Activated CD8-positive, alpha-beta T cell treated with anti-CD3 and anti-CD28 coated beads for 36 hours (primary cell): ENCODE results near the gene STK32C. TPM values are rescaled to one million over a fixed set of nuclear protein-coding genes. Genes with fewer than 3 reads are reported as not detected.

ENCODE experiments used
- ATAC-seq: fragments of 200-7000 bp; cut with Tn5 transposase; one replicate; pipeline ENCODE4 v1.10.0; 2021; ENCODE audit warnings: mild to moderate bottlenecking, moderate library complexity
- CTCF ChIA-PET: fragments of 350-600 bp; sonication (Branson Sonifier 250); formaldehyde crosslinking; loops from one replicate; lab custom pipeline; 2021; ENCODE audit warnings: antibody characterized with exemption; lab: Charles Lee
- POLR2A ChIA-PET: fragments of 350-600 bp; sonication (Branson Sonifier 250); formaldehyde crosslinking; loops from one replicate; lab custom pipeline; 2021; ENCODE audit warnings: antibody characterized with exemption; lab: Charles Lee
- DNase-seq: peaks from one replicate; pipeline ENCODE4 v3.0.0-alpha.2; 2020
- H3K27ac Mint-ChIP-seq: one replicate; pipeline ENCODE4 v1.8.0; 2021; ENCODE audit warnings: mild to moderate bottlenecking, mixed read lengths
- H3K27me3 Mint-ChIP-seq: one replicate; pipeline ENCODE4 v1.8.0; 2021; ENCODE audit warnings: mixed read lengths
- H3K36me3 Mint-ChIP-seq: one replicate; pipeline ENCODE4 v1.8.0; 2021; ENCODE audit warnings: low read depth, mixed read lengths
- H3K4me1 Mint-ChIP-seq: one replicate; pipeline ENCODE4 v1.8.0; 2021; ENCODE audit warnings: low read depth, mixed read lengths
- H3K4me3 Mint-ChIP-seq: one replicate; pipeline ENCODE4 v1.8.0; 2021; ENCODE audit warnings: mild to moderate bottlenecking, moderate library complexity, mixed read lengths
- H3K9me3 Mint-ChIP-seq: one replicate; pipeline ENCODE4 v1.8.0; 2021; ENCODE audit warnings: mixed read lengths
- CTCF ChIP-seq: fragments of 200-600 bp; IDR thresholded peaks from one replicate; pipeline ENCODE4 v1.8.0; 2022; ENCODE audit warnings: antibody characterized with exemption, mild to moderate bottlenecking
- intact Hi-C: fragments of 100-400 bp; cut with micrococcal nuclease; formaldehyde crosslinking; loops from one replicate; pipeline ENCODE4 v1.10.0; 2022
- total RNA-seq, 2 experiments: library from RNA; stranded (reverse); gene quantifications; one replicate each; pipeline ENCODE4 v1.2.3, GENCODE V29; 2021

The STK32C gene
- total RNA-seq, 2 experiments from 2014 or later: 29.3 to 31.4 TPM

DNA sequence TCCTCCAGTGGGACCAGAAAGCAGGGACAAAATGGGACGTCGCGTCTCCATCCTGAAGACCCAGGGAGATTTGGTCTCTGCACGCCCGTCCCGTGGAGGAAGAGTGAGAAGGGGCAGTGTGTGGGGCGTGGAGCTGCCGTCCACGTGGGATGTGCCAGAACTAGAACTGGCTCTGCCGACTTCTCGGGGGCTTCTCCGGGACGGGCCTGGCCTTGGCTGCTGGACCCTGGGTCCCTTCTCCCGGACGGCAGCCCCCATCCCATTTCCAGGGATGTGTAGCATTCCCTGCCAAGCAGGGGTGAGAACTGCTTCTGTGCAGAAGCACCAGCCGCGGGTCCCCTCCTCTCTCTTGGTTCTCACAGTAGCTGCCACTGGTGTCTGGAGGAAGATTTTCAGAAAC is 139.8 kb downstream of the STK32C start:
- TF ChIP-seq CTCF: no peak
- Mint-ChIP-seq H3K36me3 (no peaks in the 10 kb centered on the region), H3K4me1 (no peaks in the 10 kb centered on the region), H3K4me3 (no peak overlapping the region), H3K9me3 (no peaks in the 10 kb centered on the region), H3K27ac (no peak overlapping the region), H3K27me3 (no peaks in the 10 kb centered on the region)
- ChIA-PET CTCF (no interaction called here), POLR2A (no interaction called here)
- no peak for DNase-seq
- ATAC-seq: no peak
- intact Hi-C loops: no loop called here

- H3K27ac Mint-ChIP-seq: no peak overlapping the region
- no peaks in the 10 kb centered on the region for H3K36me3 Mint-ChIP-seq
- no peak for TF ChIP-seq CTCF
- H3K4me1 Mint-ChIP-seq: peaks cover 8% of the 10 kb centered on the region
- ATAC-seq (no peak), DNase-seq (no peak)
- POLR2A ChIA-PET: no interaction called here
- intact Hi-C loops: no loop called here
- CTCF ChIA-PET: no interaction called here
- no peaks in the 10 kb centered on the region for H3K27me3 Mint-ChIP-seq
- H3K4me3 Mint-ChIP-seq: no peak overlapping the region
- no peaks in the 10 kb centered on the region for H3K9me3 Mint-ChIP-seq
Observed at GRCh38 chr10:132167041-132167674, 140.6 kb downstream of the STK32C start.

- CTCF ChIA-PET: no interaction called here
- no peaks in the 10 kb centered on the region for H3K27me3 Mint-ChIP-seq
- ATAC-seq (no peak), DNase-seq (no peak)
- no peak overlapping the region for H3K4me3 Mint-ChIP-seq
- H3K36me3 Mint-ChIP-seq: no peaks in the 10 kb centered on the region
- peaks cover 13% of the 10 kb centered on the region for H3K4me1 Mint-ChIP-seq
- no peak for TF ChIP-seq CTCF
- intact Hi-C loops: no loop called here
- POLR2A ChIA-PET: no interaction called here
- H3K27ac Mint-ChIP-seq: no peak overlapping the region
- no peaks in the 10 kb centered on the region for H3K9me3 Mint-ChIP-seq
Observed at GRCh38 chr10:132166216-132166950, 141.4 kb downstream of the STK32C start.

DNA sequence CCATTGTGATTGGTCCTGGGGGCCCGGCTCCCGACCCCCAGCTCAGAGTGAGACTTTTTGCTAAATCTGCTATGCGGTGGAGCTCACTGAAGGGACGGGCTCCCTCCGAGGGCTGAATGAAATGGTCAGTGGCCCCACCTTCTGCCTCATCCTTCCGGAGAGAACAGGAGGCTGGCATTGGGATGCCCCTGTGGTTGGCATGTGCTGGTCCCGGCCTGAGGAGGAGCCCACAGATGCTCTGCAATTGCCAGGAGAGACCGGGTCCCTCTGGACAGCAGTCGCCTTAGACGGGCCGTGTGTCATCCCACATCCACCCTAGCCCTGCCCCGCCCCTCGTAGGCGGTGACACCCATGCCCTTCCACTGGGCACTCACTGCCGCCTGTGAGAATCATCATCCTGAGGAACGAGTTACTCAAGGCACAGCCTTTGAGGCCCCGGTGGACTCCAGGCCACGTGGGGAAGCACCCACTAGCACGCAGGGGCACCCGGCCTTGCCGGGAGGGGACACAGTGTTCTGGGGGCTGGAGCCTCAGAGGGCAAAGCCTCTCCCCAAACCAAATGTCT is 142.3 kb downstream of the STK32C start:
- H3K9me3 Mint-ChIP-seq: no peaks in the 10 kb centered on the region
- H3K36me3 Mint-ChIP-seq: no peaks in the 10 kb centered on the region
- H3K4me1 Mint-ChIP-seq: peaks cover 13% of the 10 kb centered on the region
- intact Hi-C loops: no loop called here
- DNase-seq: no peak
- ChIA-PET CTCF (no interaction called here), POLR2A (no interaction called here)
- no peak for ATAC-seq
- no peaks in the 10 kb centered on the region for H3K27me3 Mint-ChIP-seq
- no peak for TF ChIP-seq CTCF
- no peak overlapping the region for H3K27ac Mint-ChIP-seq
- no peak overlapping the region for H3K4me3 Mint-ChIP-seq

DNA sequence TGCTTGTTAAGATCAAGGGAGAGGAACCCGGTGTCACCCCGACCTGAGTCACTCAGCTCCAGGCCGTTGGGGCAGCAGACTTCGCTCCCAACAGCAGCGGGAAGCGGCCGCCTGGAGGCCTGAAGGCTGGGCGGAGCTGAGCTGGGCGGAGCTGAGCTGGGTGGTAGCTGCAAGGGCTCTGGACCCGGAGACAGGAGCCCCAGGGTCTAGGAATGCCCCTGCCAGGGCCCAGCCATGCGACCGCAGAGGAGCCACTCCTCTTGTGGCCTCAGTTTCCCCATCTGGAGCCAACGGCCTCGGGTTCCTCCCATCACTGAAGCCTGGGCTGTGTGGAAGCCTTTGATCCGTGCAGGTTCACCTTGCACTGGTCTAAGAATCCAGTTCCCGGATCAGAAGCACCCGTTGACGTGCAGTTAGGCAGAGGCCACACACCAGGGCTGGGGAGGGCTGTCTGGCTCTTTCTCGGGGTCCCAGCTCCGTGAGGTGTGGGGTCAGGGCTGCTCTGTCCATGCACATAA is 142.9 kb downstream of the STK32C start:
- H3K27ac Mint-ChIP-seq: no peak overlapping the region
- H3K36me3 Mint-ChIP-seq: no peaks in the 10 kb centered on the region
- DNase-seq (no peak), ATAC-seq (no peak)
- peaks cover 13% of the 10 kb centered on the region for H3K4me1 Mint-ChIP-seq
- H3K9me3 Mint-ChIP-seq: no peaks in the 10 kb centered on the region
- no peaks in the 10 kb centered on the region for H3K27me3 Mint-ChIP-seq
- no peak for TF ChIP-seq CTCF
- no peak overlapping the region for H3K4me3 Mint-ChIP-seq
- intact Hi-C loops: no loop called here
- POLR2A ChIA-PET: no interaction called here
- CTCF ChIA-PET: no interaction called here
